GM12878 (cell line): ENCODE data around the gene PELI2. TPM values are rescaled to one million over a fixed set of nuclear protein-coding genes. Genes with fewer than 3 reads are reported as not detected.

Source experiments
- ATAC-seq: fragments of 200-7000 bp; cut with Tn5 transposase; 3 replicates; pipeline ENCODE4 v1.9.1; 2020; ENCODE audit warnings: mild to moderate bottlenecking, moderate library complexity
- BruUV-seq: library from RNA; stranded (reverse); fragments of 400-500 nt; replicated peaks from 2 replicates; lab custom pipeline; 2021; lab: Mats Ljungman, UMichigan
- CTCF ChIA-PET: fragments of 300-600 bp; sonication (Branson Sonifier 250); formaldehyde crosslinking; extraction: SDS; loops from one replicate; lab custom pipeline; 2021; ENCODE audit warnings: inconsistent platforms; lab: Yijun Ruan, JAX
- POLR2A ChIA-PET: fragments of 350-600 bp; formaldehyde crosslinking; extraction: SDS; loops from one replicate; lab custom pipeline; 2021; ENCODE audit warnings: inconsistent platforms; lab: Charles Lee
- RAD21 ChIA-PET: fragments of 300-600 bp; sonication (Branson Sonifier 250); formaldehyde crosslinking; loops from one replicate; lab custom pipeline; 2023; ENCODE audit warnings: antibody characterized with exemption; ENCODE audit not compliant: unreplicated experiment; lab: Charles Lee
- SMC1A ChIA-PET: fragments of 300-600 bp; sonication (Branson Sonifier 250); formaldehyde crosslinking; loops from one replicate; lab custom pipeline; 2023; ENCODE audit not compliant: unreplicated experiment, uncharacterized antibody; lab: Charles Lee
- DNase-seq: peaks from one replicate; pipeline ENCODE4 v3.0.0-alpha.2; 2011; ENCODE audit warnings: low read depth, low spot score
- FAIRE-seq: peaks from 3 replicates; lab custom pipeline; 2011; peaks lifted over from hg19 to GRCh38; lab: Jason Lieb, UNC
- H2AFZ ChIP-seq: 2 replicates; pipeline ENCODE4 v1.6.0; 2011; ENCODE audit warnings: low read depth, low read length, control low read depth; ENCODE audit not compliant: control insufficient read depth
- H3K27ac ChIP-seq: 2 replicates; pipeline ENCODE4 v1.5.1; 2011; ENCODE audit warnings: control low read depth; ENCODE audit not compliant: control insufficient read depth, insufficient read depth
- H3K27me3 ChIP-seq, 2 experiments: replicated peaks in 1 of 2; 2 replicates each; pipeline versions ENCODE4 v1.6.0 to v1.6.1; 2011; ENCODE audit warnings: low read length in 1 of 2; ENCODE audit not compliant: control insufficient read depth in 2 of 2, insufficient read depth in 2 of 2
- H3K36me3 ChIP-seq, 2 experiments: 2 replicates each; pipeline ENCODE4 v1.5.1; 2011; ENCODE audit warnings: low read length in 1 of 2; ENCODE audit not compliant: control insufficient read depth in 2 of 2, insufficient read depth in 2 of 2
- H3K4me1 ChIP-seq: 2 replicates; pipeline ENCODE4 v1.6.1; 2011; ENCODE audit warnings: mild to moderate bottlenecking, low read length, moderate library complexity, mixed read lengths; ENCODE audit not compliant: control insufficient read depth, insufficient read depth
- H3K4me2 ChIP-seq: 2 replicates; pipeline ENCODE4 v1.6.0; 2011; ENCODE audit warnings: control low read depth; ENCODE audit not compliant: control insufficient read depth, insufficient read depth
- H3K4me3 ChIP-seq: fragments of 200-600 bp; sonication (generic); 2 replicates; pipeline ENCODE4 v1.5.1; 2016
- H3K79me2 ChIP-seq: 2 replicates; pipeline ENCODE4 v1.6.0; 2011; ENCODE audit warnings: low read length; ENCODE audit not compliant: control insufficient read depth, insufficient read depth
- H3K9ac ChIP-seq: 2 replicates; pipeline ENCODE4 v1.8.0; 2011; ENCODE audit warnings: low read length, control low read depth, mixed read lengths; ENCODE audit not compliant: control insufficient read depth, insufficient read depth
- H3K9me3 ChIP-seq: replicated peaks from 3 replicates; pipeline ENCODE4 v1.5.1; 2011; ENCODE audit warnings: mild to moderate bottlenecking, low read length; ENCODE audit not compliant: control insufficient read depth, insufficient read depth
- H4K20me1 ChIP-seq: 2 replicates; pipeline ENCODE4 v1.6.0; 2011; ENCODE audit not compliant: control insufficient read depth, insufficient read depth
- BMI1 ChIP-seq: fragments of 450-650 bp; IDR thresholded peaks from 2 replicates; pipeline ENCODE4 v1.6.1; 2016; ENCODE audit warnings: mild to moderate bottlenecking, moderate library complexity, borderline replicate concordance
- CEBPB ChIP-seq, 2 experiments: fragments of 150-350 bp in 1 of 2; IDR thresholded peaks; 2 replicates each; pipeline ENCODE4 v1.6.1; 2012 to 2014; ENCODE audit warnings: low read depth in 2 of 2, low read length in 2 of 2, borderline replicate concordance in 1 of 2, inconsistent platforms in 1 of 2
- CREB1 ChIP-seq: IDR thresholded peaks from 2 replicates; pipeline ENCODE4 v1.6.1; 2012; ENCODE audit warnings: low read depth, mild to moderate bottlenecking, inconsistent platforms
- EED ChIP-seq: sonication (generic); IDR thresholded peaks from 2 replicates; pipeline ENCODE4 v1.6.1; 2016; ENCODE audit warnings: antibody characterized with exemption, low read depth
- HCFC1 ChIP-seq: fragments of 150-350 bp; IDR thresholded peaks from 2 replicates; pipeline ENCODE4 v1.6.1; 2014; ENCODE audit warnings: low read length
- HDGF ChIP-seq: fragments of 450-650 bp; IDR thresholded peaks from 2 replicates; pipeline ENCODE4 v1.6.1; 2016; ENCODE audit warnings: antibody characterized with exemption
- IKZF1 ChIP-seq: fragments of 450-650 bp; conservative IDR thresholded peaks from 2 replicates; pipeline ENCODE4 v1.6.1; 2017; ENCODE audit warnings: antibody characterized with exemption, mild to moderate bottlenecking
- IKZF2 ChIP-seq, 2 experiments: fragments of 450-650 bp; IDR thresholded peaks; 2 replicates each; pipeline ENCODE4 v1.6.1; 2017; ENCODE audit warnings: mild to moderate bottlenecking in 2 of 2, moderate library complexity in 2 of 2
- KAT2A ChIP-seq: conservative IDR thresholded peaks from 2 replicates; pipeline ENCODE4 v1.6.1; 2011; ENCODE audit warnings: low read depth, low read length; ENCODE audit not compliant: control insufficient read depth
- MEF2B ChIP-seq: fragments of 450-650 bp; IDR thresholded peaks from 2 replicates; pipeline ENCODE4 v1.6.1; 2018; ENCODE audit warnings: mild to moderate bottlenecking, moderate library complexity; ENCODE audit not compliant: partially characterized antibody, poor library complexity, severe bottlenecking
- MXI1 ChIP-seq: fragments of 150-350 bp; IDR thresholded peaks from 2 replicates; pipeline ENCODE4 v1.6.1; 2011; ENCODE audit warnings: low read depth, mild to moderate bottlenecking, inconsistent platforms, low read length, improper control_type of control experiment
- POLR2AphosphoS2 ChIP-seq: IDR thresholded peaks from 2 replicates; pipeline ENCODE4 v1.6.1; 2011; ENCODE audit warnings: low read depth, mild to moderate bottlenecking, low read length, improper control_type of control experiment, moderate library complexity
- REST ChIP-seq: IDR thresholded peaks from 2 replicates; pipeline ENCODE4 v1.6.1; 2012; ENCODE audit warnings: mild to moderate bottlenecking, low read depth, low read length
- SMAD1 ChIP-seq: fragments of 450-650 bp; IDR thresholded peaks from 2 replicates; pipeline ENCODE4 v1.6.1; 2018; ENCODE audit warnings: mild to moderate bottlenecking, low read depth; ENCODE audit not compliant: partially characterized antibody
- TCF7 ChIP-seq: IDR thresholded peaks from 2 replicates; pipeline ENCODE4 v1.6.1; 2014; ENCODE audit warnings: antibody characterized with exemption, borderline replicate concordance
- WGBS: methylation state at CpG from one replicate; pipeline ENCODE4 v1.1.6; 2016; ENCODE audit warnings: low lambda C conversion rate; ENCODE audit not compliant: insufficient replicate concordance, insufficient coverage; ENCODE audit errors: missing lambda C conversion rate; 5-methylcytosine and 5-hydroxymethylcytosine counted together
- in situ Hi-C: fragments of 300-500 bp; cut with MboI; formaldehyde crosslinking; loops from 9 replicates; pipeline ENCODE4 v1.14.3; 2018; ENCODE audit warnings: mixed read lengths
- intact Hi-C: fragments of 100-400 bp; cut with micrococcal nuclease; formaldehyde crosslinking; loops from one replicate; pipeline ENCODE4 v1.14.2; 2022; ENCODE audit not compliant: unreplicated experiment
- polyA plus RNA-seq, 11 experiments: library from polyadenylated mRNA; depleted of rRNA in 4 of 11; unstranded in 6 of 11; stranded (reverse) in 5 of 11; fragments of >200 nt; fragmentation: Nextera tagmentation in 4 of 11; fragmentation: Illumina TruSeq in 1 of 11; extraction: Ambion mirVana in 4 of 11; extraction: Trizol in 1 of 11; gene quantifications; 1 replicate in 1 of 11; 2 replicates in 10 of 11; pipeline versions ENCODE4 v1.2.1 to v1.2.3, GENCODE V29; 2011 to 2016; ENCODE audit warnings: inconsistent platforms in 2 of 11, missing spikeins in 2 of 11, low read depth in 1 of 11
- total RNA-seq, 4 experiments: library from RNA; depleted of rRNA in 3 of 4; stranded (reverse); fragments of >200 nt in 3 of 4; fragmentation: Illumina TruSeq in 1 of 4; extraction: Trizol in 1 of 4; gene quantifications; 2 replicates each; pipeline versions ENCODE4 v1.2.1 to v1.2.3, GENCODE V29; 2013 to 2021

The PELI2 gene
- total and polyA plus RNA-seq, 10 of the 15 experiments (the other 5 are each of a cell fraction or from before 2014, with no cell fraction given), result under 0.01 to 0.10 (median 0.01) TPM; not detected in 3

GRCh38 chr14:56154321-56154720 lies 36.1 kb downstream of the PELI2 start:
- BruUV-seq, result no TSS peak
- Histone ChIP-seq H3K36me3 (no peaks in the 10 kb centered on the region), H3K27me3 (peaks cover 0 to 6% of the 10 kb centered on the region in 2 experiments; a peak in 1 of 4 replicates), H3K4me1 (no peaks in the 10 kb centered on the region), H3K9me3 (no peaks in the 10 kb centered on the region; the same call in 2 of the 3 replicates), H4K20me1 (no peaks in the 10 kb centered on the region), H2AFZ (no peak overlapping the region), H3K4me2 (no peak overlapping the region), H3K79me2 (no peaks in the 10 kb centered on the region), H3K9ac (no peak overlapping the region), H3K4me3 (no peak overlapping the region), H3K27ac (no peak overlapping the region)
- in situ Hi-C loops (no loop called here), intact Hi-C loops (no loop called here)
- ATAC-seq (no peak), FAIRE-seq (no peak), DNase-seq (no peak)
- WGBS, result 45% methylated on average over 5 of the region's 5 CpGs
- ChIA-PET SMC1A (interaction anchor here (0.5 kb wide), 1 partner anchor 106 kb away, joined by 3 read pairs; no protein-coding TSS in a partner anchor), RAD21 (no interaction called here), POLR2A (no interaction called here), CTCF (no interaction called here)
- TF ChIP-seq HDGF (no peak), CREB1 (no peak), CEBPB (IDR thresholded peaks at IDR 0.05; ENCODE audit: borderline replicate concordance in 1 of 2, low read depth in 2 of 2, low read length in 2 of 2) (no peak), IKZF1 (no peak), POLR2AphosphoS2 (no peak), MXI1 (no peak), SMAD1 (no peak)

- Histone ChIP-seq H3K4me2 (no peak overlapping the region), H3K27ac (no peak overlapping the region), H3K4me1 (no peaks in the 10 kb centered on the region), H4K20me1 (no peaks in the 10 kb centered on the region), H3K27me3 (peaks cover 0 to 6% of the 10 kb centered on the region in 2 experiments; a peak in 1 of 4 replicates), H3K4me3 (no peak overlapping the region), H3K36me3 (no peaks in the 10 kb centered on the region), H3K79me2 (no peaks in the 10 kb centered on the region), H3K9ac (no peak overlapping the region), H2AFZ (no peak overlapping the region), H3K9me3 (no peaks in the 10 kb centered on the region; the same call in 2 of the 3 replicates)
- CTCF ChIA-PET, result no interaction called here
- in situ Hi-C loops (no loop called here), intact Hi-C loops (no loop called here)
- BruUV-seq, result no TSS peak
- DNase-seq, result no peak
- RAD21 ChIA-PET, result no interaction called here
- ATAC-seq, result no peak
- SMC1A ChIA-PET, result interaction anchor here (1.7 kb wide), 1 partner anchor 59 kb away, joined by 5 read pairs; no protein-coding TSS in a partner anchor
- POLR2A ChIA-PET, result no interaction called here
- no peak for FAIRE-seq
- TF ChIP-seq HCFC1 (no peak), REST (no peak), BMI1 (no peak), TCF7 (no peak), MEF2B (no peak), KAT2A (no peak), POLR2AphosphoS2 (no peak), IKZF2 (IDR thresholded peaks at IDR 0.05) (no peak), EED (no peak)
Measured at GRCh38 chr14:56156096-56156495, 37.9 kb downstream of the PELI2 start.
